GM12864 (cell line): Measurements from ENCODE around the gene HS3ST4.

Experiments
- DNase-seq: peaks from one replicate; pipeline ENCODE4 v3.0.0-alpha.2; 2011; ENCODE audit warnings: low read depth
- H3K4me3 ChIP-seq: 2 replicates; pipeline ENCODE4 v1.5.1; 2011; ENCODE audit warnings: mild to moderate bottlenecking, low read depth, low read length, control low read depth
- CTCF ChIP-seq: IDR thresholded peaks from 2 replicates; pipeline ENCODE4 v1.5.1; 2011; ENCODE audit warnings: low read depth, mild to moderate bottlenecking, moderate library complexity, low read length, control low read depth, inconsistent platforms; ENCODE audit errors: missing control alignments

The HS3ST4 gene

DNA sequence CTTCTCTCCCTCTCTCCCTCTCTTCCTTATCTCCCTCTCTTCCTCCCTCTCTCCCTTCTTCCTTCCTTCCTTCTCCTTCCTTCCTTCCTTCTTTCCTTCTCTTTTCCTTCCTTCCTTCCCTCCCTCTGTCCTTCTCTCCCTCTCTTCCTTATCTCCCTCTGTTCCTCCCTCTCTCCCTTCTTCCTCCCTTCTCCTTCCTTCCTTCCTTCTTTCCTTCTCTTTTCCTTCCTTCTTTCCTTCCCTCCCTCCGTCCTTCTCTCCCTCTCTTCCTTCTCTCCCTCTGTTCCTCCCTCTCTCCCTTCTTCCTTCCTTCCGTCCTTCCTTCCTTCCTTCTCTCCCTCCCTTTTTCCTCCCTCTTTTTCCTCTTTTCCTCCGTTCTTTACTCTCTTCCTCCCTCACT is 38.6 kb downstream of the HS3ST4 start:
- no peak for TF ChIP-seq CTCF
- no peak overlapping the region for H3K4me3 ChIP-seq
- DNase-seq, result no peak

- DNase-seq, result no peak
- TF ChIP-seq CTCF, result no peak
- H3K4me3 ChIP-seq, result no peak overlapping the region
Measured at GRCh38 chr16:25734430-25735385, 42.9 kb downstream of the HS3ST4 start.

DNA sequence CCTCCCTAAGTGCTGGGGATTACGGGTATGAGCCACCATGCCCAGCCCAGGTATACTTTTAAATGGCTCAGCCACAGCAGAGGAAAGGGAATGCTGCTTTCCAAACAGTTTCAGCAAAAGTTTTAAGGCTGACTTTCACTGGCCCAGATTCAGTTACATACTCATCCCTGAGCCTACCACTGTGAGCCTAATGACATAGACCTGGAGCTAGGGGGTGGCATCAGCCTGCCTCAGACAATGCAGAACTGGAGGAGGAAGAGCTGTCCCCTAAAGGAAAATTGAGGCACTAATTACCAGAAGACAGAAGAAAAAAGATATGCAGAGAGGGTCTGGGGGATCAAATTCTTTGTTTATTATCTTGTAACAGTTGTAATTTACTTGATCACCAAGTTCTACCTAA is 43.9 kb downstream of the HS3ST4 start:
- H3K4me3 ChIP-seq, result no peak overlapping the region
- TF ChIP-seq CTCF, result no peak
- DNase-seq, result no peak

- no peak for TF ChIP-seq CTCF
- no peak overlapping the region for H3K4me3 ChIP-seq
- DNase-seq, result no peak
Measured at GRCh38 chr16:25747160-25747758, 55.5 kb downstream of the HS3ST4 start.

DNA sequence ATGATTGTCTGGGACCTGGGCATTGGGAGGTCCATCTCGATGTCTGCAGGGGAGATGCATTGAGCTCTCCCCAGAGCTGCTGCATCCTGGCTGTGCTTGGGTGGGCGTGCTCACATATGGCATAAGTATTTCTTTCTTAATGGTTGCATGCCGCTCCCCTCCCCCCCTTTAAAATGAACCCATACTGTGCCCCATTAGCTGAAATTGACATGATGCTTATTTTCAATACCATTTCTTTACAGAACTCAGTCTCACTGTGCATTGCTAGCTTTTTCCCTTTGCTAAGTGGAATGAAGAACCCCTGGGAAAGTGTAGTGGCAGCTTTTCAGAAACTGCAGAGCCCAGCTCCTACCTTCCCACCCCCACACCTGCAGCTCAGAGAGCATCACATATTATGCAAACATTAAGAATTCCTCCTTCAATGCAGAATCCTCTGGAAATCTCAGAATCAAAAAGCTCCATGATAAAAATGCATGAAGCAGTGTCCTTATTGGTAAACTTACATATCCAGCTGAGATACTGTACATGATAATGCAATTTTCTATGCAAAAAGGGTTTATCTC is 56.4 kb downstream of the HS3ST4 start:
- H3K4me3 ChIP-seq, result no peak overlapping the region
- DNase-seq, result no peak
- no peak for TF ChIP-seq CTCF

- H3K4me3 ChIP-seq, result no peak overlapping the region
- TF ChIP-seq CTCF, result no peak
- DNase-seq, result no peak
Measured at GRCh38 chr16:25750488-25751216, 58.9 kb downstream of the HS3ST4 start.
